ENCODE data around the gene IGSF21.

- TF ChIP-seq CTCF (IDR thresholded peaks at IDR 0.05) (no peak), POLR2A (IDR thresholded peaks at IDR 0.05) (no peak)
Measured at GRCh38 chr1:18142969-18143368, 35.4 kb downstream of the IGSF21 start.
